Stimulated activated CD8-positive, alpha-beta memory T cell treated with anti-CD3 and anti-CD28 coated beads, Interleukin-12 subunit alpha, Interleukin-12 subunit beta, amount 100 ng/mL, for 4 hours (primary cell): ENCODE data around the gene GOLGA8J.
"Not testable (repeated sequence)": the region's sequence is repeated elsewhere in the genome, so short reads cannot be mapped to it uniquely, and the experiment has no call there.

Experiments used
- DNase-seq: peaks from one replicate; pipeline ENCODE4 v3.0.0-alpha.2; 2020; ENCODE audit warnings: low read depth

The GOLGA8J gene

GRCh38 chr15:30080816-30081215 lies 1.9 kb upstream of the GOLGA8J start:
- DNase-seq = not testable (repeated sequence)

- DNase-seq = not testable (repeated sequence)
Observed at GRCh38 chr15:30097827-30098226, 15.1 kb downstream of the GOLGA8J start.

- DNase-seq = not testable (repeated sequence)
Observed at GRCh38 chr15:30102890-30103289, 20.1 kb downstream of the GOLGA8J start.

- not testable (repeated sequence) for DNase-seq
Observed at GRCh38 chr15:30103941-30104507, 21.3 kb downstream of the GOLGA8J start.

GRCh38 chr15:30110591-30110990 lies 27.8 kb downstream of the GOLGA8J start:
- not testable (repeated sequence) for DNase-seq

- DNase-seq = not testable (repeated sequence)
Observed at GRCh38 chr15:30130066-30130465, 47.3 kb downstream of the GOLGA8J start.

- DNase-seq = not testable (repeated sequence)
Observed at GRCh38 chr15:30134751-30135150, 52.0 kb downstream of the GOLGA8J start, which contains the start of gene GOLGA8T. GOLGA8T (plus strand) TSS chr15:30135051; CDS start chr15:30135149, 98 bp downstream.
